HG02623 (cell line): ENCODE data around the gene TMEM184B.

Experiments
- ATAC-seq: cut with Tn5 transposase; IDR thresholded peaks from one replicate; pipeline ENCODE4 v1.9.1; 2021; ENCODE audit warnings: moderate library complexity; ENCODE audit not compliant: unreplicated experiment

The TMEM184B gene

DNA sequence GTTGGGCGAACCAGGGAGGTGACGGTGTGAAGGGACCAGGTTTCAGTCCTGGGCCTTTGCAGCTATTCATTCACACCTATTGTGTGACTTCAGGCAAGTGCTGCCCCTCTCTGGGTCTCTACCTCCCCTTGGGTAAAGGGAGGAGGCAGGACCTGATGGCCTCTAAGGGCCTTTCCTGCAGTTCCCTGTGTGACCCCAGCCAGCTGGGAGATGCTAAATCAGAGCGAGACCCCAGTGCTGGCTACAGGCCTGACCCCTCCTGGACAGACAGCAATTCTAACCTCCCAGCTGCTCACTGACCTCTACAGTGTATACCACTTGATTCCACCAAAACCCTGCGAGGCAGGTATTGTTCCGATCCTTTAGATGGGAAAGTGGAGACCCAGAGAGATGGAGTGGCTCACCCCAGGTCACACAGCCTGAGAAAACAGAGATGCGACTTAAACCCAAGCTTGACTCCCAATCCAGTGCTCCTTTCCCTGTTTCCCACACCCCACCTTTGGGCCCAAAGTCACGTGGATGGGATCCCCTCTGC lies 64.8 kb downstream of the TMEM184B start:
- no peak for ATAC-seq

DNA sequence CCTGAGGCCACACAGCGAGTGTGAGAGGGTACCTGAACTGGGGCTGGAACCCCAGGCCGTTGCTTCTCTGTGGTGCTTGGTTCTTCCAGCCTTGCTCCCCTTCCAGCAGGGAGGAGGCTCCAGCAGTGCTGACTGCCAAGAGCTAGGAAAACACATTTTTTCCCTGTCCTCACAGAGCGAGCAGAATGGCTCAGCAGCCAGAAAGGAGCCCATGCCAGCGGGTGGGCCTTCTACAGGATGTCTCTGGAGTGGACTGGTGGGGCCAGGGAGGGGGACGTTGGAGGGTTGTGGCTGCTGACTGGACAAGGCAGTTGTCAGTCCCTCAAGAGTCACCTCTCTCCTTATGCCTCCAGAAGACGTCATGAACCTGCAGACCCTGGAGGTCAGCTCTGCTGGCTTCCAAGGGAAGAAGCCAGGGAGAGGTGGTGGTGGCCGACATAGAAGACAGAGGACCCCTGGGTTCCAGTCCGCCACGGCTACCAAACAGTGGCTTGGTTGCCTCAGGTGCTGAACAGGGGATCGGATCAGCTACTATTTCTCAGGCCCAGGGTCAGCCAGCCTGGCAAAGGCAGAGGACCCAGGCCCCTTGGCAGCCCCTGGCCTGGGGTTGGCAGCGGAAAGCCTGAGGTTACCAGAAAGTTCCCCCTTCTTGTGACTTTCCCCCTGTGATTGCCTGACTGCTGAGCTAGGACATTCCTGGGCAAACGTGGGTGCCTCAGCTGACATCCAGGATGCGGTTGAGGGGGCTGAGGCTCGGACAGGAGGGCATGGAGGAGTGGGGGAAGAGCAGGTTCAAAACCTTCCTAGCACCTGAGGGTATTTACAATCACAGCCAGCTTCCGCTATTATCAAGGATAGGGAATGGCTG lies 67.3 kb downstream of the TMEM184B start:
- no peak for ATAC-seq

DNA sequence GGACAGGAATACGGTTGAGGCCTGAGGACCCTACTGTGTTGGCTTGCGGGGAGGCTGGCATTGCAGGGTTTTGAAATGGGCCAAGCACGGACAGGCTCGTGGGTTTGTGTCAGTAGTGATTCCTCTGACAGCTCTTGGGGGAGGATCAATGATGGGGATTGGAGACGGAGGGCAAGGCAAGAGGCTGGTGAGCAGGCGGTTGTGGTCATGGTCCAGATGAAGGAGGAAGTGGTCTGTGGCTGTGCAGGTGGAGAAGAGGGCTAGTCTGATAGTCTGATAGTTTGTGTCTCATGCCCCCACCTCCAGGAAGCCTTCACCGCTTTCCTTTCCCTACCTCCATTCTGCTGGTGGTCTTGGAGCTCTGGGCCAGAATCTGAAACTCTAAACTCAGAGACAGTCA lies 68.0 kb downstream of the TMEM184B start:
- ATAC-seq: no peak

DNA sequence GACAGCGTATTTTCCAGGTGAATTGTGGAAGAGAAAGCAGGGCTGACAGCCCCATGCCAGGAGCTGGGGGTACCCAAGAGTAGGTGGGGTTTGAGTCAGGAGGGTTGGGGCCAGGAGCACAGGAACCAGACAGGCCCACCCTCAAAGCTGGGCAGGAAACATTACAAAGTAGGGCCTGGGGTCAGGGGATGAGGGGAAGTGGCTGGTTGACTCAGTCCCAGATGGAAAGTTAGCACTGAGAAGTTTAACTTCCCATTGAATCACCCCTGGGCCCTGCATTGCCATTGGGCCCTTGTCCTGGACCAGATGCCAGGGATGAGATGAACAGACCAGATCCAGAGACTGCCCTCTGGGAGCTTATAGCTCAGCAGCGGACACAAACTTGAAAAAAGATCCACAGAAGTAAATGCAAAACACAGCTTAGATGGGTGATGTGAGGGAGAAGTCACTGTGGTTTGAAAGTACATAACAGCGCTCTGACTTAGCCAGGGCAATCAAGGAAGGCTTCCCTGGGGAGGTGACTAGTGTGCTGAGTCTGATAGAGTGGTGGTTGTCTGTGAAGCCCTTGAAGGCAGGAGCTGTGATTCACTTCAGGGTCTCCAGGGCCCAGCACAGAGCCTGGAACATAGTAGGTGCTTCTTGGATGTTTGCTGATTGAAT lies 68.8 kb downstream of the TMEM184B start:
- ATAC-seq: no peak

DNA sequence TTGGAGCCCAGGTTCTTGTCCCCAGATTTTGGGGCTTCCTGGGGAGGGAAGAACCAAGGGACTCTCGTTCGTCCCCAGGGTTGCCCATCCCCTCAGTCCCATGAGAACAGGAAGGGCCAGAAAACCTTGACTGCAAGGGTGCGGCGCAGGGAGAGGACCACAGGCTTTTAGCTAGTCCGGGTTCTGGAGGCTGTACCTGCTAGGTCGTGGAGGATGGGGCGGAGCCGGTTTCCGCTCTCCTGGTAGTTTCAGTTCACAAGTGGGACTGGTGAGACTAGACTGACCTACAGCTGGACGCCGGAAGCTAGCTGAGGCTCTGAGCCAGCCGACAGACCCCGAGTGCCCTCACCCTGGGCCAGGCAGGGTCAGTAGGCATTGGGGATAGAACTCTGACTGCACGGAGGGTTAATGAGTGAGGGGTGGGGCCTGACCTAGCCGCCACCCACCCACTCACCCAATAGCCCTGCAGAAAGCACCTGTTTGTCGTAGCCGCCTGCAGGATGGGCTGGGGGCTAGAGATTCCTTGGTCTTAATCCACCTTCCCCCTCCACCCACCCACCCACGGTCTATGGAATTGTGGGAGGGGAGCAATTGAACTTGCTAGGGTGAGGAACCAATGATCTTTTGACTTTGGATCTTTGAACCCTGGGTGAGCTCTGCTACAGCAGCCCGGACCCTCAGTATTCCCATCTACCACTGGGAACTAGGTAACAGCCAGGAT lies 69.6 kb downstream of the TMEM184B start:
- ATAC-seq: no peak

DNA sequence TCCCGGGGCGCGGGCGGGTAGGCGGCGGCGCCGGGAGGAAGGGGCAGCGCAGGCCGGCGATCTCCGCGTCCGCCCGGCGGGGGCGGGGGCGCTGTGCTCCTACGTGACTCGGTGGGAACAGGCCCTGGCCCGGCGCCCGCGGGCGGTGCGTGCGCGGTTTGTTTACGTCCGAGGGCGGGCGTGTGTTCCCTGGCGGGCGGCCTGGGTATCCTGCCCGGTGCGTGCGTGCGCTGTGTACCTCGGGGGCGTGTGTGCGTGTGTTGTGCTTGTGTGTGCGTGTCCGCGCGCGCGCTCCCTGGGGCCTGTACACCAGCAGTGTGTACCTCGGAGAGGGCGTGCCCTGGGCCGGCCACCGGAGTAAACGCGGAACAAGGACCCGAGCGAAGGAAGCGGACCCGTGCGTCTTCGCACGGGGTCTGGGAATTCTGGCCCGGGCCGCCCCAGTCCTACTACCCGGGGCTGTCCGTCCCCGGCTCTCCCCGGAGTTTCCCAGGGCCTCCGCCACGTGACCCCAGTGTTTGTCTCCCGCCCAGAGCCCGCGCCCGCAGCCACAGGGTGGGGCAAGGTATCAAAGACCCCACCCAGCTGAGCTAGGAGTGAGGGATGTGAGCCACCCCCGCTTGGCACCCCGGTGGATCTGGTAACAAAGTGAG lies 70.2 kb downstream of the TMEM184B start:
- ATAC-seq: no peak

DNA sequence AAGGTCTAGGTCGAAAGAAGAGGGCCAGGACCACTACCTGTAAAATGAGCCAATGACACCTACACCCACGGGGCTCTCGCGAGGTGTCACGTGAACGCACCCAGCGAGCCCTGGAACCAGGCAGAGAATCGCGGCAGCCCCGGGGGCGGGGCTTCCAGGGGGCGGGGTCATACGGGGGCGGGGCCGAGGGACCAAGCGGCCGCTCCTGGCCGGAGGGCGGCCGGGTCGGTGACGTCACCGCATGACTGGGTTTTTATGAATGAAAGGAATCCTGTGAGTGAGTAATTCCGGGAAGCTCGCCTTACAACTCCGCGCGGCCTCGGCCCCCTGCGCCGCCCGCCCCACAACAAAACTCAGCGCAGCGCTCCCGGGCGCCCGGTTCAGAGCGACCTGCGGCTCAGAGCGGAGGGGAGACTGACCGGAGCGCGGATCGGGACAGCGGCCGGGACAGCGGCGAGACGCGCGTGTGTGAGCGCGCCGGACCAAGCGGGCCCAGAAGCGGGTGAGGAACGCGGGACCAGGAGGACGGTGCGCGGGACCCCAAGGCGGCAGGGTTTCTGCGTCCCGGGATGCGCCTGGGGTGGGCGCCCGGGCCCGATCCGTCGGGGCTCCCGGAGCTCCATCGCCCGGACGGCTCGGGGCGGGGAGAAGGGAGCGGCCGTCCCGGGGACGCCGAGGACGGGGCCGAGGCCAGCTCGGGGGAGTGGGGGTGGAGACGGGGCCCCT lies 70.9 kb downstream of the TMEM184B start, which contains the start of gene MAFF:
TSS of gene MAFF (plus strand) at position 284 of the 726 bp plus-strand sequence. CDS start 11,860 bp downstream, outside the sequence.
- ATAC-seq: peak; percentile 40

DNA sequence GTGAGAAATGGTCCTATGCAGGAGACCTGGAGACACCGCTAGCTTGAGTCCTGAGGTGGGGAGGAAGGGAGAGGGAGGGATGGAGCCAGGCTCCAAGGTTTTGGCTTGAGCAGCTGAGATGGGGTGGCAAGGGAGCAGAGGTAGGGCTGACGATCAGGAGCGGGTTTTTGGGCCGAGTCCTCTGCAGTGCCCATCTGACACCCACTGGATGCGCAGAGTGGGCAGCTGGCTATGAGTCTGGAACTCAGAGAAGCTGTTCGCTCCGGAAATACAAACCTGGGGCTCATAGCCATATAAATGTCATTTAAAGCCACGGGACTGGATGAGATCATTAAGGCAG lies 71.5 kb downstream of the TMEM184B start:
- ATAC-seq: no peak

DNA sequence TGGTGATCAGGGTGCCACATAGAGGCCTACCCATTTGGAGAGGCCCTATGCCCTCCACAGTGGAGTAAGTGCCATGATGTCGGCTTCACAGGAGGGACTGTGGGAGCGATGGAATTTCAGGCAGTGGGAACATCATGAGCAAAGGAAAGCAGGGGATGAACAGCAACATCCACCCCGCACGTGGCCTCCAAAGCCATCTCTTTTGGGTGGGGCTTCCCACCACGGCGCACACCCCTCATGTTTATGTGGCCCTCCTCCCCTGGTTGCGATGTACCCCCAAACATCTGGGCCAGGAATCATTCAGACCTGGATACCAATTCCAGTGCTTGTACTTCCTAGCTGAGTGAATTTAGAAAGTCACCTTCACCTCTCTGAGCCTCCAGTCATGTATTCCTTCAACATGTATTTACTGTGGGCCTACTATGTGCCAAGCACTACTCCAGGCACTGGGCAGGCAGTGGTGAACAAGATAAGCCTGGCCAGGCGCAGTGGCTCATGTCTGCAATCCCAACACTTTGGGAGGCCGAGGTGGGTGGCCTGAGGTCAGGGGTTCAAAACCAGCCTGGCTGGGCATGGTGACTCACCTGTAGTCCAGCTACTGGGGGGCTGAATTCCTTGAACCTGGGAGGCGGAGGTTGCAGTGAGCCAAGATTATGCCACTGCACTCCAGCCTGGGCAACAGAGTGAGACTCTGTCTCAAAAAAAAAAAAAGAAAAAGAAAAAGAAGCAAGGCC lies 72.8 kb downstream of the TMEM184B start:
- ATAC-seq: no peak

DNA sequence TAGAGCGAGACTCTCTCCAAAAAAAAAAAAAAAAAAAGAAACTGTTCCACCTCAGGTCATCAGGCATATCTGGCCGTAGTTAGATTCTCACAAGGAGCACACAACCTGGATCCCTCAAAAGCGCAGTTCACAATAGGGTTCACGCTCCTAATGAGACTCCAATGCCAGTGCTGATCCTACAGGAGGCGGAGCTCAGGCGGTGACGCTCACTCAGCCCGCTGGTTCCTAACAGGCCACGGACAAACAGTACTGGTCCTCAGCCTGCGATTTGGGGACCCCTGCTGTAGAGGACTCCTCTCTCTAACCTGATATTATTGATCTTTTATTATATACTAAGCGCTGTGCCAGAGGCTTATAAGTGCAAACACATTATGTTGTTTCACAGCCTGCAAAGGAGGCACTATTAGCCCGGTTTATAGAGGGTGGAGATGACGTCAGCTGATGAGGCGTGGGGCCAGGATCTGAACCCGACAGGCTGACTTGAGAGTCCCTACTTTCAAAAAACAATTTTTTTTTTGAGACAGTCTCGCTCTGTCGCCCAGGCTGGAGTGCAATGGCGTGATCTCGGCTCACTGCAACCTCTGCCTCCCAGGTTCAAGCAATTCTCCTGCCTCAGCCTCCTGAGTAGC lies 75.9 kb downstream of the TMEM184B start:
- ATAC-seq: no peak

DNA sequence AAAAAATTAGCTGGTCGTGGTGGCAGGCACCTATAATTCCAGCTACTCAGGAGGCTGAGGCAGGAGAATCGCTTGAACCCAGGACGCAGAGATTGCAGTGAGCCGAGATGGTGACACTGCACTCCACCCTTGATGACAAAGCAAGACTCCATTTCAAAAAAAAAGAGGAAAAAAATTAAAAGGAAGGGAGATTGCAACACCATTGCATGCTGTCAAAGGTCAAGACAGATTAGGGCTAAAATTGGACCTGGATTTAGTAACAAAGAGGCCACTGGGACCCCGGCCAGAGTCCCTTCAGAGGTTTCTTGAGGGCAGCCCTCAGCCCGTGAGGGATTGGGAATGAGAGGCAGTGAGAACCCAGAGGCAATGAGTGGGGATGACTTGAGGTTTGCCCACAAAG lies 79.2 kb downstream of the TMEM184B start:
- no peak for ATAC-seq

DNA sequence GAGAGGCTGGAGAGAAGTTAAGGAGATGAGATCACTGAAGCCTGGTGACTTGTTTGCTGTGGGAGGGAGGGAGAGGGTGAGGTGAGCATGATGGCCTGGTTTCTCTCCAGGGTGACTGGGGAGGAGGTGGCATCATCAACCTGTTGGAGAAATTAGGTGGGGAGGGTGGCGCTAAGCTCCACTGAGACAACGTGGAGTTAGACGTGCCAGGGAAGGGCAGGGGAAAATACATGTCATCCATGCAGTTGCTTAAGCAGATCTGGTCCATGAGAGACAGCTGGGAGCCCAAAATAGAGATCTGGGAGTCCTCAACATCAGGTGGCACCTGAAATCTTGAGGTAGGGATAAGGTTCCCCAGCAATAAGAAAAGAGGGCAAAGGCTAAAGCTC lies 80.3 kb downstream of the TMEM184B start:
- ATAC-seq: no peak

DNA sequence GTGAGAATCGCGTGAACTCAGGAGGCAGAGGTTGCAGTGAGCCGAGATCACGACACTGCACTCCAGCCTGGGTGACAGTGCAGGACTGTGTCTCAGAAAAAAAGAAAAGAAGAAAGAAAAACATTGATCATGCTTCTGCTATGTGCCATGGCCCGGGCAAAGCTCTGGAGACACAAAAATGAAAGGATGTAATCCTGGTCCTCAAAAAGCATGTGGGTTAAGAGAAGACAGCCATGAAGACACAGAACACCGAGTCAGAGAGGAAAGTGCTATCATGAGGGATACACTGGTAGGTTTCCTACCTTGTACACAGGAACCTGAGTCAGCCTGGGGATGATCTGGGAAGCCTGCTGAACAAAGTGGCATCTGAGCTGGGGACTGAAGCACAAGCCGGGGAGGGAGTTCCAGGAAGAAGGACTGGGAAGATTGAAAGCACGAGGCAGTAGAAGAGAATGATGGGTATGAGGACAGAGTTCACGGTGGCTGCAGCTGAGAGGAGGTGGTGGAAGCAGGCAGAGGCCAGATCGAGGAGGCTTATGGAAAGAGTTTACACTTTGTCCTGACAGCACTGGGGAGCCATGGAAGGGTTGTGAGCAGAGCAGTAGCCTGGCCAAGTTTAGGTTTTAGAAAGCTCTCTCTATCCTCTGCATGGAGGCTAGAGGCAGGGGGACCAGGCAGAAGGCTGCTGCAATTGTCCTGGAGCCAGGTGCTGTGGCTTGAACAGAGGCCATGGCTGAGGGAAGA lies 80.9 kb downstream of the TMEM184B start:
- ATAC-seq: no peak

DNA sequence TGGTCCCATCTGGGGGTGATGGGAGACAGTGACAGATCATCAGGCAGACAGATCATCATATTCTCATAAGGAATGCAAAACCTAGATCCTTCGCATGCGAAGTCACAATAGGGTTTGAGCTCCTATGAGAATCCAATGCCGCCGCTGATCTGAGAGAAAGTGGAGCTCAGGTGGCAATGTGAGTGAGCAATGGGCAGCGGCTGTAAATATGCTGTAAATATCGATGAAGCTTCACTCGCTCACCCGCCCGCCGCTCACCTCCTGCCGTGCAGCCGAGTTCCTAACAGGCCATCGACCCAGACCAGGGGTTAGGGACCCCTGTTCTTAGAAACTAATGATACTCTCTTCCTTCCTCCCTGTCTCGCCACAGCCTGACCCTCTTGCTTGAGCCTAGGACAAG lies 81.8 kb downstream of the TMEM184B start:
- ATAC-seq: no peak

DNA sequence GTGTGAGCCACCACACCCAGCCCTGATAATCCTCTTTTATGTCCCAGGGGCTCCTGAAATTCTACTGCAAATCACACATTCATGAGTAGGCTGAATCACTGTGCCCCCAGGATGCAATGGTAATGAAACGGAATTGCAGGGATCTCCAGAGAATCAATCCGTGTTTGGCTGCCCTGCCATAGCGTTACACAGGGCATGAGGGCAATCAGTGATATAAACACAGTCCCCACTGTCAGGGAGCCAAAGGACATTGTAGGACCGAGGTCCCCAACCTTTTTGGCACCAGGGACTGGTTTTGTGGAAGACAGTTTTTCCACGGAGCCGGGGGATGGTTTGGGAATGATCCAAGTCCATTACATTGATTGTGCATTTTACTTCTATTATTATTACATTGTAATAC lies 82.2 kb downstream of the TMEM184B start:
- ATAC-seq: no peak

DNA sequence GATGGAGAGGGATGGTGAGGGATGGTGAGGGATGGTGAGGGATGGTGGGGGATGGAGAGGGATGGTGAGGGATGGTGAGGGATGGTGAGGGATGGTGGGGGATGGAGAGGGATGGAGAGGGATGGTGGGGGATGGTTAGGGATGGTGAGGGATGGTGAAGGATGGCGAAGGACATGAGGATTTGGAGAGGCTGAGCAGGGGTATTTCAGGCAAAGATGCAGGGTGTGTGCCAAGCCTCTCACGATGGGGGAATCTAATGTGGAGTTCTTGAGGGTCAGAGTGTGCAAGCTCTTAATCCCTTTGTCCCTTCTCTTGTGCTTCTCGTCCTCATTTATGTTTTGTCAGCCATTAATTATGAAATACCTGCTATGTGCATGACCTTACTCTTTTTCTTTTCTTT lies 83.7 kb downstream of the TMEM184B start:
- no peak for ATAC-seq

DNA sequence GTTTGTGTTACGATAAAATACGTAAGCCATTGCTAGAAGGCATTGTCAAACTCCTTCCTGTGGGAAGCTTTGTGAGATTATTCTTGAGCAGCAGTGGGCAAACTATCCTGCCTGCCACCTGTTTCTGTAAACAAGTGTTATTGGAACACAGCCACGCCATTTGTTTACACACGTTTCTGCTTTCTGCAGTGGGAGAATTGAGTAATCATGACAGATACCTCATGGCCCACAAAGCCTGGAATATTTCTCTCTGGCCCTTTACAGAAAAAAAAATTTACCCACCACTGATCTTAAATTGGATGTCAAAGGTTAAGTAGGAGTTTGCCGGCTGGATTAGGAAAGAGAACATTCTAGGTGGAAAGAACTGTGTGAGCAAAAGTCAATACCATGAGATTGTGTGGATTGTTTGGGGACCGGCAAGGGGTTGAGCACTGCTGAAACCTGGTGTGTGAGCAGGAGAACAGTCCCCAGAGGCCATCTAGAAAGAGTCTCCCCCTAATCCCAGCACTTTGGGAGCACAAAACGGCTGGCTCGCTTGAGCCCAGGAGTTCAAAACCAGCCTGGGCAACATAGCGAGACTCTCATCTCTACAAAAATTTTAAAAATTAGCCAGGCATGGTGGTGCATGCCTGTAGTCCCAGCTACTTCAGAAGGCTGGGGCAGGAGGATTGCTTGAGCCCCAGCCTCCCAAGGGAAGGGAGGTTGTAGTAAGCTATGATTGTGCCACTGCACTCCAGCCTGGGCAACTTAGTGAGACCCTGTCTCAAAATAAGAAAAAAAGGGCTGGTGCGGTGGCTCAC lies 85.2 kb downstream of the TMEM184B start:
- no peak for ATAC-seq

DNA sequence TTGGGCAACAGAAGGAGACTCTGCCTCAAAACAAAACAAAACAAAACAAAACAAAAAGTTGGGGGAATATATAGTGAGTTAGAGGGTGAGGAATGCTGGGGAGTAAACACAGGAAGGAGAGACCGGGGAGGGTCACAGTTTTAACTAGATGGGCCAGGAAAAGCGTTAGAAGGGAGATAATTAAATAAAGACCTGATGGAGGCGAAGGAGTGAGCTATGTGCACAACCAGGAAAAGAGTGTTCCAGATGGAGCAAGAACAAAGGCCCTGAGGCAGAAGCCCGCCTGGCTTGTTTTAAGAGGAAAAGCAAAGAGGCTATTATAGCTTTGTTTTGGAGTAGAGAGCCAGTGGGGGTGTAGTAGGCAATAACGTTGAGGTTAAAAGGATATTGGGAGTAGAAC lies 86.4 kb downstream of the TMEM184B start:
- ATAC-seq: no peak
